Stimulated activated CD8-positive, alpha-beta memory T cell treated with anti-CD3 and anti-CD28 coated beads, Interleukin-4, amount 100 ng/mL, for 24 hours (primary cell): Measurements from ENCODE around the gene RAB6C.
"Not testable (repeated sequence)": the region's sequence is repeated elsewhere in the genome, so short reads cannot be mapped to it uniquely, and the experiment has no call there.

Experiments
- DNase-seq: peaks from one replicate; pipeline ENCODE4 v3.0.0-alpha.2; 2020; ENCODE audit warnings: low read depth

Gene RAB6C

DNA sequence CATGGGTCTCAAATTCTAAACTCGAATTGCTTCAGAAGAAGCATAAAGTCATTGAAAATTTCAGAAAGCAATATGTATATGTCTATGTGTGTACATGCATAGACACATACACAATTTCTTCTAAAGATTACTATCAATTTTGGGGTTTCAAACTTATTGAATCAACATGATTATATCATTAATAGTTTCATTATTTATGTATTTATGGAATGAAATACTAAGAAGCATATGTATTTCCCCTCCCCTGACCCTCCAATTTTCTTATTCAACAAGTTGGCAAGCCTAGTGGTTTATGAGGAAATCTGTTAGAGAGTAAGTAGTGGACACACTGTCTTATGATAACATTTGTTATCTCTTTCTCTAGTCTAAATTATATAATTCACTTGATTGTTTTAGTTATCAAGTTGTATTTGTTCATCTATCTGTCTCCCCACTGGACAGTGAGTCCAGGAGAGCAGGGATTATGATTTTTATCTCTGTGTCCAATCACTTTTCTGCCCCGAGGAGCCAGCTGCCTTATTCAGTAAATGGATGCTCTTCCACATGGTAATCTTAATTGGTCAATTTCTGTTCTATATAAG is 17.3 kb downstream of the RAB6C start:
- DNase-seq, result not testable (repeated sequence)

- not testable (repeated sequence) for DNase-seq
Observed at GRCh38 chr2:129998771-129999170, 19.3 kb downstream of the RAB6C start.

DNA sequence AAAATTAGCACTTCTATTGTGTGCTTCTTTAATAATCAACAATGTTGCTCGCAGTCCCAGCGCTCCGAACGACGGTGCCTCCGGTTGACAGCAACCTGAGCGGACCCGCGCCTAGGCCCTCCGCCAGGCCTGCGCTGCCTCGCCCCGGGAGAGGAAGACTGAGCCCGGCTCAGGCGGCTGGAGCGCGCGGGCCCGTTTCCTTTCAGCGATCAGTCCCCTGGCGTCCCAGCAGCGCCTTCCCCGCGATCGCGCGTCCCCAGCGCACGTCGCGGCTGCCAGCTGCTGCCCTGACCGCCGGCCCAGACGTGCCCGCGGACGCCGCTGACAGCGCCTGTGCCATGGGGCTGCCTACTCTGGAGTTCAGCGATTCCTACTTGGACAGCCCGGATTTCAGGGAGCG is 26.4 kb downstream of the RAB6C start:
- DNase-seq, result not testable (repeated sequence)

DNA sequence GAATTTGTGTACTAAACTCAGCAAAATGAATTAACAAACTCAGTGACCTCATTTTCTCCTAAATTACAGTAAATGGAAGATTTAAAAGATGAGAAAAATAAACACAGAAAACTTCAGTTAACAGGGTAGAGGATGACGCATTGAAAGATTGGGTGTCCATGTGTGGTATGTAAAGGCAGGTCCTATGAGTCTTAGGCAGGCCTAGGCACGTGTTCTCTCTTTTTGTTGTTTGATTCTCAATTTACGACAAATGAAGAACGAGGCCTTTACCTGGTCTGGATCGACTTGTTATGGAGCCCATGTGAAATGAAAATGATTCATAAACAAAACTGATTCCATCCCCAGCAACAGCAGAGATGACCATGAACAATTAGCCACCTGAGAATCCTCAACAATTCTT is 37.2 kb downstream of the RAB6C start:
- not testable (repeated sequence) for DNase-seq

DNA sequence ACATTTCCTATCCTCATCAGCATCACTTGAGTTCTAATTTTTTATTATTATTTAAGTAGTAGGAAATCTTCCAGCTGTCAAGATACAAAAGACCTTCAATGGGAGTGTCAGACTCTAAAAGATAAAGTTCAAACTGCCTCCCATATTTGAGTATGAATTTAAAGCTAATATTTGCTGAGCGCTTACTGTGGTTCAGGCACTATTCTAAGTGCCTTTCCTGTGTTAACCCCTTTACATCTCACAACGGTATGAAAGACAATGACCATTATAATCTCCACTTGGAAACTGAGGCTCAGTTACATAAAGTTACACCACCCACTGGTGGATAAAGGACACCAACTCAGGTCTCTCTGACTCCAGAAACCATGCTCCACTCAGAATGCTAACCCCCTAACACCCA is 39.9 kb downstream of the RAB6C start:
- no peak for DNase-seq

- DNase-seq, result not testable (repeated sequence)
Observed at GRCh38 chr2:130020069-130020468, 40.6 kb downstream of the RAB6C start.

DNA sequence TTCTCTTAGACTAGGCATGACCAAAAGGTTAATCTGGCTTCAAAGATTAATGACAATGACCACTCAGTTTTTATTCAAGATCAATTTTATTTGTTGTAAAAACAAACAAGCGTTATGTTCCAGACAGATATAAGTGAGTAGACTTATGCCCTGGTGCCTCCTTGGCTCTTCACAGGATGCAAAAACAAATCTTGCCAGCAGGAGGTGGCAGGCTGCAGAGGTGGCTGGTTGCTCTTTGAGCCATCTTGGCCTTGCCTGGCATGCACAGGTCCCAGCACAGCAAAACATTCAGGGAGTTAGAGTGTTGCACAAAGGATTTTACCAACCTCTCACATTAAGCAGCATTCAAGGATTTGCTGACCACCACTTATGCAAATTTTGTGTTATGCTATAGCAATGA is 46.5 kb downstream of the RAB6C start:
- not testable (repeated sequence) for DNase-seq
